ENCODE results near the gene CCDC170.

Gene CCDC170

DNA sequence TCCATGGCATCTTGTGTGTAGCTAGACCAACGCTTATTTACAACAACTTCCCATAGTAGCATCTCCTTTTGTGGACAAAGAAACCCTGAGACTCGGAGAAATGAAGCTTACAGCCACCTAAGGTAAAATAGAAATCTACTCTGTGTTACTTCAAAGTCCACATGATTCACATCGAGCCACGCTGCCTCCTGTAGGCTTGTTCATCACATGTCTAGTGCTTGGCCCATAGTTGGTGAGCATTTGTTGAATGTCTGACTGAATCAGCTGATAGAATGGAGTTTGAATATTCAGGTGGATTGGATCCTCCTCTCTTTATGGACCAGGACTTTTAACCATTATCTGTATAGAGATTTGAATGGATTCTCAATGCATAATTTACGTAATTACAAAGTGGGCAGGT lies 130.7 kb downstream of the CCDC170 start:
- no peak for DNase-seq

DNA sequence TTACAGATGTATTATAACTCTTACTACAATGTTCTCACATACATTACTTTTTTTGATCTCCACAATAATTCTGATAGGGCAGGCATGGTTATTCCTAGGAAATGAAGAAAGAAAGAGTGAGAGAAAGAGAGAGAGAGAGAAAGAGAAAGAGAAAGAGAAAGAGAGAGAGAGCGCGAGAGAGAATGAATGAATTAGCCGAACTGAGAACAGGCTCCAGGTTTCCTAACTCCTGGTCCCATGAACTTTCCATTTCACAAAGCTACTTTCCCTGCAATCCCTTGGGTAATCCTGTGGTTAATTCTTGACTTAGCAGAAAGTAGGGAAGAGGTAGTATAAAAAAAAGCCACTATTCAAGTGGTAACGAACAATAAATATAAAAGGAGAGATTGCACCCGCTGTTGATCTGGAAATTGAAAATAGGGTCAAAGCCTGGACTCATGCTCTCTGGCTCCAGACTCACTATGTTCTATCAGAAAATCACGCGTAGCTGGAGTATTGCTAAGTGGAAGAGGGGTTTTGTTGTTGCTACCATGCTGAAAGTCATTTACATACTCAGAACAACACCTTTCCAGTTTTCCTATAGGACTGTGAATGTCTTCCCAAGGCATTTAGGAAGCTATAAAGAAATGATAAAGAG lies 131.2 kb downstream of the CCDC170 start:
- no peak for DNase-seq

DNA sequence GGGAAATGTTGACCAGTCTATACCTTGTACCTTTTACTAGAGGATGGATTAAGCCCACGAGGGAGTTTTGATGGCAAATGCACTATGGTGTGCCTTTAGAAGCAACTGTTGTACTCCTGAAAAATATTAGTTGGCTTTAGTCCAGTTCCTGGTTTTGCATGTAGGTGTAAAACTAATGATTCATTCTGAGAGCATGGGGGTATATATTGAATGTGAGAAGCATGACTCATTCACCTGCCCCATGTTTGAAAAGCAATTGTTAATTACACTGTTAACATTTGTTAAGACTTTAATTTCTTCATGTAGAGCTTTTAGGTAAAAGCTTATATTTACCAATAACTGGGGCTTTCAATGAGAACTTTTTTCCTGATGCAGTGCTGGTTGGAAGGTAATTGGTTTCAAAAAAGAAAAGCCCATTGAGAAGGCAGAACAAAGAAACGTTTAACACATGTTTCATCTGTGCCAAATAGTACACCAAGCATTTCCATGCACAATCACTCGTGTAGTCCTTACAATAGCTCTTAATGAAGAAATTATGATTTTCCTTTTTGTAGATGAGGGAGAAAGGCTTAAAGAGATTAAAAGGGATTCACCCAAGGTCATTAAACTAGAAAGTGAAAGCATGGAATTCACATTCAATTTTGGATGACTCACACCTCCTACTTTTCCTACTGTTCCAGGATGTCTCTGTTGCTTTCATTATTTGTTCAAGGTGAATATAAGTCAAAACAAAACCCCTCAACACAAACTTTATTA lies 134.1 kb downstream of the CCDC170 start:
- peak; percentile 76 for DNase-seq

DNA sequence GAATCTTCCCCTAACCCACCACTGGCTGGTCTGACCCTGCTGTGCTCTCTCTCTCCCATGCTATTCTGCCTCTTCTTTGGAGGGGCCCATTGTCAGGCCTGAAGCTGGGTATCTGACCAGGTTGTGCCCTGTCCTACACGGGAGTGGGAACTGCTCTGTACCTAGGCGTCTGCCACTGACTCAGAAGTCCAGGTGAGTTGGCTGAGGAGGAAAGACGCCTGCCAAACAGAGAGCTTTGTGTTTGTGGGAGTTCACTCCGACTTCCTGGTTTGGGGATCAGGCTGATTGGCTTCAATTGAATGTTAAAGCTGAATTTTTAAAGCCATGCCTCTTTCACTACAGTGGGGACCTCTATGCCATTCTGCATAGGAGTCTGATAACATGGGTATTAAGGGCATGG lies 136.0 kb downstream of the CCDC170 start:
- DNase-seq: no peak

DNA sequence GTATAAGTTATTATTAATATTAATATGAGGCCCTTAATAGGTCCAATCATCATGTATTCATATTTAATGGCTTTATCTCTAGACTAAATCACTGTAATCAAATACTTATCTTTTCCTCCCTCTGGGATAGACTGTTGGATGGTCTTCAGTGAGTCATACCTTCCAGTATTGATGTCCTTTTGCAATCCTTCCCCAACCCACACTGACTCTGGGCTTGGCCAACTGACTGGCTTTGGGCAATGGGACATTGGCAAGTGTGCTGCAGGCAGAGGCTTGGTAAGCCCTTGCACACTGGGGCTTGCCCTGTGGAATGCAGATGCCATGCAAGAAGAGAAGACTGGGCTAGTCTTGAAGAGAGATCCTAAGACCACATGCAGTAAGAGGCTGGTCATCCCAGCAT lies 136.6 kb downstream of the CCDC170 start:
- no peak for DNase-seq

DNA sequence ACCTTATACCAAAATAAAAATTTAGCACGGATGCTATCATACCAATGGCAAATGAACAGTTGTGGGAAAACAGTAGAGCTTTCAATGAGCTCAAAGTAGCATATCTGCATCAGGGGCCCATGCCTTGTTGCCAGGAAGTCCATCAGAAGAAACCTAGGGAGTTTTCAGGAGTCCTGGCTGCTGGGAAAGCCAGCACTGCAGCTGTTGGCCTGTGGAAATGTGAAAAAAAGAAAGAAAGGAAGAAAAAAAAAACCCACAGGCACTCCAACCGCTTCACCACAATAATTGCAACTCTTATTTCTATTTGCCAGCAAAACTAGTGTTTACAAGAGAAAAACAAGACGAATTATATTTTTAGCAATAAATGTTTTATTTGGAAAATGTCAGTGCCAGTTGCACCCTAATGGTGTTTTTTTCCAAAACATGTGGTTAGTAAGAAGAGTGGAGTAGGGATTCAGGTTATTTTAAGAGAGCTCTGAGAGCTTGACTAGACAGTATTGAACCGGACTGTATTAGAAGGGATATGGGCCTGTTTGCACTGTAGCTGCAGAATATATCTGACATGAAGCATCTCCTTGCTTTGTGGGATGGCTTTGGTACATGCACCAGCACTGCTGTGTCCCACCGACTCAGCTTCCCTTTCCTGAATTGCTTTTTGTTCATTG lies 137.3 kb downstream of the CCDC170 start:
- DNase-seq: no peak

DNA sequence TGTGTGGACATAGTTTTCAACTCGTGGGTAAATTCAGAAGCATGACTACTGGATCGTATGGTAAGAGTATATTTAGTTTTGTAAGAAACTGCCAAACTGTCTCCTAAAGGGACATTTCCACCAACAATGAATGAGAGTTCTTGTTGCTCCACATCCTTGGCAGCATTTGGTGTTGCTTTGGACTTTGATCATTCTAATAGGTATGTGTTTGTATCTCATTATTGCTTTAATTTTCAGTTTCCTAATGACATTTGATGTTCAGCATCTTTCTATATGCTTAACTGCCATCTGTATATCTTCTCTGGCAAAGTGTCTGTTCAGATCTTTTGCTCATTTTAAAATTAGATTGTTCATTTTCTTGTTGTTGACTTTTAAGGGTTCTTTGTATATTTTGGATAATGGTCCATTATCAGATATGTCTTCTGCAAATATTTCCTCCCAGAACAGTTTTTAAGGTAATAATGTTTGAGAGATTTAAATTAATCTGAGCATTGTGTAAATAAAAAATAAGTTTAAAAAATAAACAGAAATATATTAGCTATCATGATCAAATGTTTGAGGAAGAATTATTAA lies 138.7 kb downstream of the CCDC170 start:
- no peak for DNase-seq

DNA sequence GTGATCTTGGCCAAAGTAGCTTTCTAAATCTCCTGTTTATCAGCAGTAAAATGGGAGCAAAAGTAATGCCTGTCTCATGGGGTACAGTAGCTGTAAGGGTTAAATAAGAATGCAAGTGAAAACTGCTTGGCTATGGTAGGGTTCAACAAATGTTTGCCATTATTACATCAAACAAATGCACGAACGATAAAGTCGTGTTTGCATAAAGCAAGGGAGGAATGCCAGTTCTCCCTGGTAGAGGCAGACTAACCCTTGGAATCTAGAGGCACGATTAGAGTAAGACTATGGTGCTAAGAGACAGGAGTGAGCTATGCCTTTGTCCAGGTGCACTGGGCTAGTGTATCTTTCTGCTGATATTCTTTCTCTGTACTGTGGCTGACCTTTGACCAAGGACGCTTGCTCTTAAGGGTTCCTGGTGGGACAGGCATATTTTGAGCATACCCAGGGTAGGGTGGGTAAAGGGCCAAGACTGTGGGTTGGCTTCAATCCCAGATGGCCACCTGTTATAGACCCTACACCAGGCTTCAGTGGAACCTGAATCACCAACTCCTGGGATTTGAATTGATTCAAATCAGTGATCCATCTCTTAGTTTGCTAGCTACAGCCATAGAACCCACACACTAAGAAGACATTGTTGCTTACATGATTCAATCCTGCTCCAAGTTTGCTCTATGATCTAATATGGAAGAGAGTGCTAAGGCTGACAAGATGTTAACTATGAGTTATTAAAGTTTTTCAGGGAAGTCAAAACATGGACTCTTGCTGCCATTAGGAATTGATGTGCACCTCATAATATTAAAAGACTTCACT lies 139.9 kb downstream of the CCDC170 start:
- DNase-seq: no peak

DNA sequence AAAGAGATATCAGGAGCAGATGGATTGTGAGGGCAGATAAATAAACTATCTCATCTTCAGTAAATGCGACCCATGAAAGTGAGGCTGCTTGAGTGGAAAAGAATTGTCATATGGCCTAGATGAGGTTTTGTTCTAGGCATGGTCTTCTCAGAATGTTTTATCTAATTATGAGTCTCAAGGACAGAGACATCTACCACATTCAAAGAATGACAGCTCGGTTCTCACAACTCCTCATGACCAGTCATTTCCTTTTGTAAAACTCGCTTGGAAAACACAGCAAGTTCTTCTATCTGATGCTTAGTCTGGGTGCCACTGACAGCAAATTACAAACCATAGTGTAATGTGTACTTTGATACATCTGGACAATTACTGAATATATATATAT lies 140.5 kb downstream of the CCDC170 start:
- DNase-seq: peak; percentile 56

DNA sequence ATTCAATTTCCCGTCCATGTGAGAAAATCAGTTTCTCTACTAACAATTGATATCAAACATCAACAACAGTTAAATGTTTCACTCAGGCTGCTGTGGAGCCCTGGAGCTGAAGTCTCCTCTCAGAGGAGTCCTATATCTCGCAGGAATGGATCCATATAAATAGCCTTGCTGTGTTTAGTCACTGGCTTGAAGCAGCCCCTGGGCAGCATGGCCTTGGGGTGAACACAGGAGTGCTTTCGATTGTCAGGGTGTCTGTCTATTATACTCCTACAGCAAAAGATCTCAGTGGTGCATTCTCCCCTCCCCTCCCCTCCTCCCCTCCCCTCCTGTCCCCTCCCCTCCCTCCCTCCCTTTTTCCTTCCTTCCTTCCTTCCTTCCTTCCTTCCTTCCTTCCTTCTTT lies 141.9 kb downstream of the CCDC170 start:
- no peak for DNase-seq

DNA sequence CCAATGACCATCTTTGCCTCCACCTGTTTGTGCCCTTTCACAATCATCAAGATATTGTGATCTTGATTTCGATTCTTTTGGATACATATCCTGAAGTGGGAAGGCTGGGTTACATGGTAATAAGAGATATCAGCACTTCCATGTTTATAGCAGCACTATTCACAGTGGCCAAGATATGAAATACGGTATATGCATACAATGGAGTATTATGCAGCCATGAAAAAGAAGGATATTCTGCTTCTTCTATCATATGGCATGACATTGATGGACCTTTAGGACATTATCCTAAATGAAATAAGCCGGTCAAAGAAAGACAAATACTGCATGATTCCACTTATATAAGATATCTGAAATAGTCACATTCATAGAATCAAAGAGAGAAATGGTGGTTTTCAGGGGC lies 144.0 kb downstream of the CCDC170 start:
- DNase-seq: no peak

DNA sequence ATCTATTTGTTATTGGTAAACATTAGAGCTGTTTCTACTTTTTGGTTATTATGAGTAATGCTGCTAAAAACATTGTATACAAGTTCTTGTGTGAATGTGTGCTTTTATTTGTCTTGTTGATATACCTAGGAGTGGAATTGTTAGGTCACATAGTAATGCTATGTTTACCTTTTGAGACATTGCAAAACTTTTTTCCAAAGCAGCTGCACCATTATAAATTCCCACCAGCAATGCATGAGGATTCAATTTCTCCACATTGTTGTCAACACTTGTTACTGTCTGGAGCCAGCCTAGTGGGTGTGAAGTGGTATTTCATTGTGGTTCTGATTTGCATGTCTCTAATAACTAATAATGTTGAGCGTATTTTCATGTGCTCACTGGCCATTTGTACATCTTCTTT lies 145.9 kb downstream of the CCDC170 start:
- no peak for DNase-seq

DNA sequence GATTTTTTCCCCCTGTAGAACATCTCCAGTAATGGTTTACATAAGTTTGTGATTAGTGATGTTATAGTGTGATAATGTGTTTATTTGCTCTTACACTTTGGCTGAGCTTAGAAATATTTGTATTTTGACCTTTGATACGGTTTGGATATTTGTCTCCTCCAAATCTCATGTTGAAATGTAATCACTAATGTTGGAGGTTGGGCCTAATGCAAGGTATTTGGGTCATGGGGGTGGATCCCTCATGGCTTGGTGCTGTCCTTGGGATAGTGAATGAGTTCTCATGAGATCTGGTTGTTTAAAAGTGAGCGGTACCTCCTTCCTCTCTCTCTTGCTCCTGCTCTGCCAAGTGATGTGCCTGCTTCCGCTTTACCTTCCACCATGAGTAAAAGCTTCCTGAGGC lies 147.2 kb downstream of the CCDC170 start:
- no peak for DNase-seq

DNA sequence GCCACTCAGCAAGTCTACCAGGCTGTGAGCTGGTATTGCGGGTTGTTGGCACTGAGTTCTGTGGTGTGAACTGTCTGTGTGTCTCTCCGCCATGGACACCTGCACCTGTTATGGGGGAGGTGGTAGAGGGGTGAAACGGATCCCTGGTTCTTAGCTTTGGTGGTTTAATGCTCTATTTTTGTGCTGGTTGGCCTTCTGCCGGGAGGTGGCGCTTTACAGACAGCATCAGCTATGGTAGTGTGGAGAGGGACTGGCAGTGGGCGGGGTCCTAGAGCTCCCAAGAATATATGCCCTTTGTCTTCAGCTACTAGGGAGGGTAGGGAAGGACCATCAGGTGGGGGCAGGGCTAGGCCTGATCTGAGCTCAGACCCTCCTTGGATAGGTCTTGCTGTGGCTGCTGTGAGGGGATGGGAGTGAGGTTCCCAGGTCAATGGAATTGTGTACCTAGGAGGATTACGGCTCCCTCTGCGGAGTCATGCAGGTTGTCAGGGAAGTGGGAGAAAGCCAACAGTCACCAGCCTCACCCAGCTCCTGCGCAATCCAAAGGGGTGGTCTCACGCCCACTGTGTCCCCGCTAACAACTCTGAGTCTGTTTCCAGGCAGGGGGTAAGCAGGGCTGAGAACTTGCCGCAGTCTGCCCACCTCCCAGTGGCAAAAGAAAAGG lies 154.3 kb downstream of the CCDC170 start:
- DNase-seq: peak; percentile 4

DNA sequence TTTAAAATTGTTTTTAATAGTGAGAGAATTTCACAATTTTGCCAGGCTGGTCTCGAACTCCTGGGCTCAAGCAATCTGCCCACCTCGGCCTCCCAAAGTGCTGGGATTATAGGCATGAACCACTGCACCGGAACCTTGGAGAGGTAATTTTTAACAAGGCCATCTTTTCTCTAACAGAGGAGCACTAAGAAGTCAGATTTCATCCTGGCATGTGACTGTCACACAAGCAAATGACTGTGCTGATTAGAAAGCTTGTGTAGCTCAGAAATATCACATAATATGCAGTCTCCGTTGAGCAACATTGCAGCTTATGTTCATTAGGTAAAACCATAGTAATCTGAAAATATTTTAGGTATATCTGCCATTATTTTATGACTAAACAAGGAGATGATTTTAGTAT lies 156.0 kb downstream of the CCDC170 start:
- no peak for DNase-seq

DNA sequence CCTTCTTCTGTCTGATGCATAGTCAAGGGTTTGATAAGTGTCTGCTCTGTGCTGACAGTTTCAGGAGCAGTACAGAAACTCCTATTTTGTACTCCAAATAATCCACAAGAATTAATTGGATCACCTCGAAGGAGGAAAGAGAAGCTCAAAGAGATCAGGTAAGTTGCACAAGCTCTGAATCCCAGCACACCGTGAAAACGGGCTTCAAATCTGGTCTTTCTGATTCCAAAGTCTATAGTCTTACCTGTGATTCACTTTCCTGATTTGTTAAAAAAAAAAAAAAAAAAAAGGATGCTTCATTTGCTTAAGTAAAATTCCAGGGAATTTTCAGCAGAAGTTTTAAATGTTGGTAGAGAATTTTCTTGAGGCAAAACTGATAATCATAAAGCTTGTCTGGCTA lies 157.8 kb downstream of the CCDC170 start:
- no peak for DNase-seq

DNA sequence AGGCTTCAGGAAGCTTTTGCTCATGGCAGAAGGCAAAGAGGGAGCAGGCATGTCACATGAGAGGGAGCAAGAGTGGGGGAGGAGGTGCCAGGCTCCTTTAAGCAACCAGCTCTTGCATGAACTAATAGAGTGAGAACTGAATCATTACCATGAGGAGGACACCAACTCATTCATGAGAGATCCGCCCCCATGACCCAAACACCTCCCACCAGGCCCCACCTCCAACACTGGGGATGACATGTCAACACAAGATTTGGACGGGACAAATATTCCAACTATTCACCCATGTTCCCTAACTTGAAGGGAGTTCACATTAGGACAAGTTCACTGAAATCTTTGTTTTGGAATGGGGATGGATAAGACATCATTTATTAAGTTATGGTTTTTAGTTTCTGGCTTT lies 158.5 kb downstream of the CCDC170 start:
- no peak for DNase-seq

DNA sequence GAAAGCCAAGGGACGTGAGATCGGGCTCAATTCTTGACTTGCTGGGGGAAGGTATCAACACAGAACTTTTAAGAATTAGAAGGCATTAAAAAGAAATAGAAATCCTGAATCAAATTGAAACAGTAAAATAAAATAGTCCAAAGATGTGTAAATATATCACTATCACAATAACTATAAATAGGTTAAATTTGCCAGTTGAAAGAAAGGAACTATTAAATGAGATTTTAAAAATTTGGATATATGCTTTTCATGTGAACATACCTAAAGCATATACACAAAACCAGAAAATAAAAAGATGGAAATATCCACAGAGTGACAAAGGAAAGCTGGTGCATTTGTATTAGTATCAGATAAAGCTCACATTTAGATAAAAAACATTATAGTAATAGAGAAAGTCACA lies 161.3 kb downstream of the CCDC170 start:
- no peak for DNase-seq

DNA sequence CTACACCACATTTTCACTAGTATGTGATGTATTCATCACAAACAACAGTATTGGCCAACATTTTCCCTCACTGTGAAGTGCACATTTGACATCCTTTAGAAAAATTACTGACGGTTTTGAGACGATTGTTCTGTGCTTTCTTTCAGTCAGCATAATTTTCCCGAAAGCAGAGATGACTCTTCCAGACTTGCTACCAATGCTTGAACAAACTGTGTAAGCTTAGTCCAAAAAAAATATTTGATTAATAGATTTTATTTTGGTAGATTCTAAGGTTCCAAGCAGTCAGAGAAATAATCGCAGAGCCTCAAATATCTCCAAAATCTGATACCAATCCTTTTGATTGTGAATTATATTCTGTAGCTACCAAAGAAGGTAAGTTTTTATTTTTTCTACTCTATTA lies 162.6 kb downstream of the CCDC170 start:
- no peak for DNase-seq

DNA sequence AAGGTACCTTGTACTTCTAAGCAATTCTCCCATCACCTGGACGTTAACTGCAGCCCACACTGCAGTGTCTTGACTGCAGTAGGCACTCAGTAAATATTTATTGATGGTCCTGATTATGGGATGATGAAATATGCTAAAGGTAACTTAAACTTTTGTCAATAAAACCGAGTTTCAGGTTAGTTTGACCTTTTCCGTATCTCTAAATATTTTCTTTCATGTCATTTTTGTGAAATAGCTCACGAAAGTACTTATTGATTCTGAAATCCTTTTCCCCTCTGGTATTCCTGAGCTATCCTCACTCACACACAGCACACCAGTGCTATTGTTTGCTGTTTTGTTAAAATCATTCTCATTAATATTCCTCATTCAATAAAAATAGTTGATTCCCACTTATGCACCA lies 164.3 kb downstream of the CCDC170 start:
- no peak for DNase-seq

DNA sequence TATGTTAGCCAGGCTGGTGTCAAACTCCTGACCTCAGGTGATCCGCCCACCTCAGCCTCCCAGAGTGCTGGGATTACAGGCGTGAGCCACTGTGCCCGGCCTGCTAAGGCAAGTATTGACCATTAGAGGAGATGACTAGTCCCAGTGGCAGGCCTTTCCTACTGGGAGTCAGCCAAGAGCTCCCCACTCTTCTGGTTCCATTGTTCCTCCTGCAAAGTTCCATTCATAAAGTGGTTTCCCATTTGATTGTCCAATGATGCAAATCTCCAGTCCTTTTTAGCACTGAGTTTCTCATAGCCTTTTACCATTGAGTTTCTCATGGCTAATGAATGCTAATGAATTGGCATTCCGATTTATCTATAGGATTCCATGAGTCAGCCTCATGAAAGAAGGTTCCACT lies 165.4 kb downstream of the CCDC170 start:
- DNase-seq: no peak

DNA sequence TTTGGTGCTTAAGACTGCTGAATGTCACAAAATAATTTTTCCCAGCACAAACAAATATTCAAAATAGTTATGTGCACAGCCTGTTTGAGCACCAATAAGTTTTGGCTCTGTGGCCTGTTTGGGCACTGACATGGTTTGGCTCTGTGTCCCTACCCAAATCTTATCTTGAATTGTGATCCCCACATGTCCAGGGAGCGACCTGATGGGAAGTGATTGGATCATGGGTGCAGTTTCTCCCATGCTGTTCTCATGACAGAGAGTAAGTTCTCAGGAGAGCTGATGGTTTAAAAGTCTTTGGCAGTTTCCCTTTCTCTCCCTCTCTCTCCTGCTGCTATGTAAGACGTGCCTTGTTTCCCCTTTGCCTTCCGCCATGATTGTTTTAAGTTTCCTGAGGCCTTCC lies 167.7 kb downstream of the CCDC170 start:
- no peak for DNase-seq

DNA sequence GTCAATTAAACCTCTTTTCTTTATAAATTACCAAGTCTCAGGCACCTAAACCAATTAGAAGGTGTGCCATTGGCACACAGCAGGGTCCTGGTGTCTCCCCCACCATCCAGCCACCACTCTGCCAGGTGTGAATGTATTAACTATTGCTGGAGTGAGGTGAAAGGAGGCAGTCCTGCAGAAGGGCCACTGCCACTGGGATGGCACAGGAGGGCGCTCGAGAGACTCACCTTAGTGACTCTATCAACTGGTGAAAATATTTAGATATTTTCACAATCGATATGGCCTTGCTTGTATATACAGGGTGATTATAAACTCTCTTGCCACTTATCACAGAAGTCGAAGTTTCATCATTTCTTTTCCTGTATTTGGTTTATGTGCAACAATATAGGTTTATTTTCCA lies 168.1 kb downstream of the CCDC170 start:
- DNase-seq: no peak
